NCI-H2107 treated with DMSO at 0.1 percent for 48 hours (cell line): ENCODE measurements around the gene SPDEF.

Experiments
- DNase-seq: peaks from one replicate; lab custom pipeline; 2025; ENCODE audit not compliant: unreplicated experiment; lab: John Stamatoyannopoulos, UW

The SPDEF gene

GRCh38 chr6:34517461-34517881 is 38.7 kb downstream of the SPDEF start:
- no peak for DNase-seq

DNA sequence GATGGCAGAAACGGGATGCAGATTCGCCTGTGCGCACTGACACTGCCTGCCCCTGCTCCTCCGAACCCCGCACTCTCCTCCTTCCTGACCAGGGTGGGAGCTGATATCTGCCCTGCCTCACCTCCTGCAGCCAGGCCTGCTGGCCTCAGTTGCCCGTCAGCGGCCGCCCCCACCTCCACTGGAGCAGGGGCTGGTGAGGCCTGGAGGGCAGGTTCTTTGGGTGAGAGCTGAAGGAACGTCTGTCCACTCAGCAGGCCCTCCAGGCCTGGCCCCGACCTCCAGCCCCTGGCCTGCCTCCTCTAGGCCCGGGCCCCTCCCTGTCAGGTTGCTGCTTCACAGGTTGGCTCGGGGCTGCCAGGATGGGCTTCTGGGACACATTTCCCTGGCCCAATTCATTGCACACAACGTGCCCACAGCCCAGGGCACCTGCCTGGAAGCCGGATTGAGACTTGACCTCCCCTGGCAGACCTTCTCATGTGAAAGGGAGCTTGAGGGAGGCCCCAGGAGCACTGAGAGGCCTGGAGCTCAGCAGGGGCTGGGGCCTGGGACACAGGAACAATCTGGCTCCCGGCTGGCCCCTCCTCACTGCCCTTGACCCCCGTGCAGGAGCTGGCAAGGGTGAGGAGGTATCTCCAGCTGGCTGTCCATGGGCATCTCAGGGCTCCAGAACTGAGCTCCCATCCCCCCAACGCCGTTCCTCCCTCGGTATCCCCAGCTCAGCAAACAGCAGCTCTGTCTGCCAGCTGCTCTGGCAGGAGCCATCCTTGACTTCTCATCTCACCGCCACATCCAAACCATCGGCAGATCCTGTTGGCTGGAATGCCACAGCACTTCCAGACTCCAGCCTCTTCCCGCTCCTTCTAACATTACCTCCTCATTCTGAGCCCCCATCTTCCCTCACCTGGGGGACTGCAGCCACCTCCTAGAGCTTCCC is 39.5 kb downstream of the SPDEF start:
- no peak for DNase-seq

GRCh38 chr6:34515473-34516387 is 40.4 kb downstream of the SPDEF start:
- no peak for DNase-seq

- no peak for DNase-seq
Observed at GRCh38 chr6:34514593-34515472, 41.3 kb downstream of the SPDEF start.

DNA sequence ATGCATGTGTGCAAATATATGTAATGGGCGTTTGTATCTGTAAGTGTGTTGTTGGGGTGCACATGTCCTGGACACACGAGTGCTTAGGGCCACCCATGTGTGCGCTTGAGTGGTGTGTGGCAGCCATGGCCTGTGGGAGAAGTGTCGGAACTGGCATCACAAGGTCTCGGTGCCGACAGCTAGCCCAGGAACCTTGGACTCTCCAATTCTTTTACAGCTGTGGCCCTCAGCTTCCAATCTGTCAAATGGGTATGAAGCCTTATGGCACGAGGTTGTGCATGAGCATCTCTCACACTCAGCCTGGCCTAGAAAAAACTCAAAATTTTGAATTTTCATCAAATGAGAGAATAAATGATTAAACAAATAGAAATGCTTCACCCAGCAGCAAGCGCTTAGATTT is 42.0 kb downstream of the SPDEF start:
- DNase-seq = no peak

- no peak for DNase-seq
Observed at GRCh38 chr6:34513646-34514045, 42.5 kb downstream of the SPDEF start.

GRCh38 chr6:34512738-34513115 is 43.4 kb downstream of the SPDEF start:
- DNase-seq = no peak

DNA sequence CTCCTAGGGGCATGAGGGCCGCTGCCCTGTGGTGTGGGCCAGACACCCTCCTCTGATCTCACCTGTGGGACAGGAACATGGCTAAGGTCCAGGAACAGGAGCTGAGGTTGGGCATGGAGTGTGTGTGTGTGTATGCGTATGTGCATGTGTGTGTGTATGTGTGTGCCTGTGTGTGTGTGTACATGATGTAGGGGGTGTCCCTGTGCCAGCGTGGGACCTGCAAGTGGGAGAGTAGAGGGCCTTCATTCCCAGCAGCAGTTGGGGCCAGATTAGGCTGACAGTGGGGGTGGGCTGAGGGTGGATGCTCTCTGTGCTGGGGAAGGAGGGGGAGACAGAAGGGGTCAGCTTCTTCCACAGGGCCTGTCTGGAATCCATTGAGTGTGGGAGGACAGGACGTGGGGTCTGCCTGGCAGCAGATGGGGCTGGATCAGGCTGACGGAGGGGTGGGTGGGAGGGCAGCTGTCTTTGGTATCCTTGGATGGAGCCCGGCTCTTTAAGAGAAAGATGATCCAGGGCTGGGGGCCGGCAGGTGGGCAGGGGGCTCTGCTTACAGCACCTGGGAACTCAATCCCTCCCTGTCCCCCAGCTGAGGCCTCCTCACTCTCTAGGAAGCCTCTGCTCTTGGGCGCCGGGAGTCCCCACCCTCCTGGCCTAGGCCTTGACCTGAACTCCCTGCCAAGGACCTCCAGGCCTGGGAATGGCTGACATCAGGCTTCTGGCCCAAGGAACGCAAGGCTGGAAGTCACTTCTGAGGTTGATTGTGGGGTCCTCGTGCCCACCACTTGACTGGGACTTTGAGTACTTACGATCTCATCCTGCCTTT is 44.0 kb downstream of the SPDEF start:
- no peak for DNase-seq

DNA sequence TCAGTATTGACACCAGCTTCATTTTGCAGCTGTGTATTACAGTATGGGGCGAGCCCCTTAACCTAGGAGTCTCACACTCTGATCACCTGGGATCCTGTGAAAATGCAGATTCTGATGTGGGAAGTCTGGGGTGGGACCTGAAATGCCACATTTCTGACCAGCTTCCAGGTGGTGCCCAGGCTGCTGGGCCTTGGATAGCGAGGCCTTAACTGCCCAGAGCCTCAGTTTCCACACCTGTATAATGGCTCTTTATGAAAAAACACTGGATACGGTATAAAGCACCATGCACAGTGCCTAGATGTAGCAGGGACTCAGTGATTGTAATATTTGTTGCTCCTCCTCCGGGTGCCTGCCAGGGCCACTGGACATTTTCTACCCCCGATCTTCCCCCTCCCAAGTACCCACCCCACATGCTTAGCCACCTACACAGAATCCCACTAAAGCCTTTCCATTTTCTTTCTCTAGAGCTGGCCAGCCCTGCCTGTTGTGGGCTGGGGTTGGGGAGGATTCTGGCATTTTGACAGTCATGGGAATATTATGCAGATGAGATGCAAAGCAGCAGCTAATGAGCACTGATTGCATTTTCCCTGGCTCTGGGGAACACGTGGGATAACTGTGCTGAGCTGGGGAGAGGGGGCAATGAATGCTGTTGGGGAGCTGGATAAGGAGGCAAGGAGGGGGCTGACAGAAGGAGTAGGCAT is 44.8 kb downstream of the SPDEF start:
- DNase-seq = no peak

DNA sequence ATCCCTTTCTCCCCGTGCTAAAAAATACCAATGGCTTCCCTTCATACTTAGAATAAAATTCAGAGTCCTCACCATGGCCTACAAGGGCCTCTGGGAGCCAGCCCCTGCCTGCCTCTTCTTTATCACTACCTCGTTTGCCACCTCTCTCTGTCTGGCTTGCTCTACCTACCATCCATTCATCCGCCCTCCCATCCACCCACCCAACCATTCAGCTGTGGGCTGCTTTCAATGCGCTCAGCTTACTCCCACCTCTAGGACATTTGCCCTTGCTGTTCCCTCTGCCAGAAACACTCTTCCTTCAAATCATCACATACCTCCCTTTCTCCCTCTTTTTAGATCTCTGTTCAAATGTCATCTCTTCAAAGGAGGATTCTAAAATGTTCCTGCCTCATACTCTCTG is 45.8 kb downstream of the SPDEF start:
- DNase-seq = no peak

- no peak for DNase-seq
Observed at GRCh38 chr6:34509782-34510181, 46.3 kb downstream of the SPDEF start.

DNA sequence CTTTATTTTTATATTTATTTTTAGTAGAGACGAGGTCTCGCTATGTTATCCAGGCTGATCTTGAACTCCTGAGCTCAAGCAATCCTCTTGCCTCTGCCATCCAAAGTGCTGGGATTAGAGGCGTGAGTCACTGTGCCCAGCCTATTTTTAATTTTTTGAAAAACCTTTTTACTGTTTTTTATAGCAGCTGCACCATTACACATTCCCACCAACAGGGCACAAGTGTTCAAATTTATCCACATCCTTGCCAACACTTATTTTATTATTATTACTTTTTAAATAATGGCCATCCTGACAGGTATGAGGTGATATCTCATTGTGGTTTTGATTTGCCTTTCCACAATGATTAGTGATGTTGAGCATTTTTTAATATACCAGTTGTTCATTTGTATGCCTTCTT is 47.7 kb downstream of the SPDEF start:
- DNase-seq = no peak

- DNase-seq = no peak
Observed at GRCh38 chr6:34506718-34507117, 49.4 kb downstream of the SPDEF start.

GRCh38 chr6:34497411-34497810 is 58.7 kb downstream of the SPDEF start:
- DNase-seq = no peak

DNA sequence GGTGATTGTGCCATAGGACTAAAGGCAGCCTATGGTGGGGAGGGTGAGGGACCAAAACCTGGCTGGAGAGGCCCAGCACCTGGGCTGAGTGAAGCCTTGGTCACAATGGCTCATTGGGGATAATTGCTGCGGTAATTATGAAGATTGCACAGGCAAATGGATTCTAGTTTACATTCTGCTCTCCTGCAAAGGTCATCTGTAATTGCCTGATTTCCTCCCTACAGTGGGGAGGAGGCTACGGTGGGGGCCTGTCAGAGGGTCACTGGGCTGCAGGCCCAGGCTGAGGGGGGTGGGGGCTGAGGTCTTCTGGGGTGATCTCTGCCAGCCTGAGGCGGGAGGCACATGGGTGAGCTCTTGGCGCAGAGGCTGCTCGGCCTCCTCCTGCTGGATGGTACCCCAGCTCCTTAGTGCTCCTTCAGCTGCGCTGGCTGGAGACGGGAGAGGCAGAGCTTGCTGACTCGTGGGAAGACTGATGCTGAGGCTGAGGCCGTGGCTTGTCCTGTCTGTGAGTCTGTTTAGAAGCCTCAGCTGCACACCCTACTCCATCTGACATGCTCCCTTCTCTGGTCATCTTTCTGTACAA is 59.9 kb downstream of the SPDEF start:
- DNase-seq = no peak

DNA sequence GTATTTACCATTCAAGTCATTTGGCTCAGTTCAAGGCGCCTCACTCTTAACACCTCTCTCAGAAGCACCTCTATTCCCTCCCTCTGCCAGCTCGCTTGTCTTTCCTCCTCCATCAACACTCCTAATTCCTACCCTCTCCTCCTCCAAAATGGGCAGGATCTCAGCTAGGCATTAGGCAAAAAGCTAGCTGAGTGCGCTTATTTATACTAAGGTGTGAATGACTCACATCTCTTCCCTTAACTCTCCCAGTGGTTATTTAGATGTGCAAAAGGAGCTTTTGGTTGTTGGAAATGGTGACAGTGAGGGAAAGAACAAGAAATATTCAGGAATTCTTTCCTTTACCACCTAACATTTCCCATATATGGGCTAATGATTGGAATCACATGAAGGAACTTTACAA is 61.2 kb downstream of the SPDEF start:
- no peak for DNase-seq

DNA sequence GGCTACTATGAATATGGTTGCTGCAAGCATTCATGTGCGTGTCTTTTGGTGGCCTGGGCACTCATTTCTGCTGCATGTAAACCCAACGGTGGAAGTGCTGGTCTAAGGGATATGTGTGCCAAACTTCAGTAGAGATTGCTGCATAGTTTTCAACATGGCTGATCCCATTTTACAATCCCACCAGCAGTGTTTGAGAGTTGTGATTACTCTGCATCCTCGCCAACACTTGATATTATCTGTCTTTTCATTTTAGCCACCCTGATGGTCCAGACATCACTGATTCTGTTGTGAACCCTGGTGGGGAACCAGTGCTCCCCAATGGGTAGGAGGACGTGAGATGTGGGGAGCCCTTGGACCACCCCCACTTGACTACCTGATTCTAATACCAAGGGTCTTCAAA is 62.8 kb downstream of the SPDEF start:
- DNase-seq = no peak

DNA sequence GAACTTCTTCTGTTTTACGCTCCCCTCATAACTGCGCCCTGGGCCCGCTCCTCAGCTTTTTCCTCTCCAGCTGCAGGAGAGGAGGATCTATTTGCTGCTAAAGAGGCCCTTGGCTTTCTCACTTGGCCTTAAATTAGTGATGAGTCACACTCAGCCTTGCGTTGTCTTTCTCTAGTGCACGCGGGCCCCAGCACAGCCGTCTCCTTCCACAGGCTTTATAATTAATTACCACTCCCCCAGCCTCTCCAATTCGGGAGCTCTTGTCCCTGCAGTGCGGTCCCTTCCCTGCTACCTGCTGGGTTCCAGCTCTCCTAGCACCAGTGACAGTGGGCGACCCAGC is 65.1 kb downstream of the SPDEF start:
- no peak for DNase-seq

GRCh38 chr6:34490390-34491090 is 65.6 kb downstream of the SPDEF start:
- no peak for DNase-seq
